Esophagus (tissue), 2 donors: ENCODE measurements around the gene TMEM11. TPM values are rescaled to one million over a fixed set of nuclear protein-coding genes. Genes with fewer than 3 reads are reported as not detected.

Experiments
- H3K27ac ChIP-seq, 2 donors: one replicate each; pipeline ENCODE4 v1.5.1; 2013; ENCODE audit warnings: low read depth in 2 of 2, mild to moderate bottlenecking in 2 of 2, inconsistent platforms in 1 of 2, low read length in 1 of 2, moderate library complexity in 1 of 2
- H3K27me3 ChIP-seq, 2 donors: one replicate each; pipeline ENCODE4 v1.6.1; 2013; ENCODE audit warnings: low read length in 2 of 2, control low read depth in 1 of 2, mild to moderate bottlenecking in 1 of 2; ENCODE audit not compliant: insufficient read depth in 2 of 2, control insufficient read depth in 1 of 2
- H3K36me3 ChIP-seq, 2 donors: one replicate each; pipeline ENCODE4 v1.6.1; 2013; ENCODE audit warnings: low read length in 1 of 2; ENCODE audit not compliant: control insufficient read depth in 2 of 2, insufficient read depth in 2 of 2
- H3K4me1 ChIP-seq, 2 donors: one replicate each; pipeline ENCODE4 v1.6.1; 2013; ENCODE audit warnings: low read length in 1 of 2; ENCODE audit not compliant: control insufficient read depth in 2 of 2, insufficient read depth in 2 of 2
- H3K4me3 ChIP-seq, 2 donors: one replicate each; pipeline ENCODE4 v1.5.1; 2013; ENCODE audit warnings: low read length in 2 of 2, mild to moderate bottlenecking in 2 of 2, low read depth in 1 of 2, moderate library complexity in 1 of 2
- H3K9me3 ChIP-seq, 2 donors: one replicate each; pipeline ENCODE4 v1.6.1; 2013; ENCODE audit warnings: mild to moderate bottlenecking in 2 of 2, low read depth in 1 of 2, low read length in 1 of 2, moderate library complexity in 1 of 2; ENCODE audit not compliant: control insufficient read depth in 2 of 2, insufficient read depth in 1 of 2
- WGBS, 2 donors: extraction: QIAGEN DNeasy Blood & Tissue Kit; methylation state at CpG; one replicate each; pipeline ENCODE4 v1.1.7; 2013; 5-methylcytosine and 5-hydroxymethylcytosine counted together
- polyA plus RNA-seq, 2 donors: library from polyadenylated mRNA; stranded (reverse); fragments of 200-250 nt; gene quantifications; one replicate each; pipeline ENCODE4 v1.2.3, GENCODE V29; 2013
- donor health status: healthy with polysubstance abuse.
- donor health status: Bipolar disorder and iron deficiency.

The TMEM11 gene
- polyA plus RNA-seq, 2 donors, result 28.0 TPM

DNA sequence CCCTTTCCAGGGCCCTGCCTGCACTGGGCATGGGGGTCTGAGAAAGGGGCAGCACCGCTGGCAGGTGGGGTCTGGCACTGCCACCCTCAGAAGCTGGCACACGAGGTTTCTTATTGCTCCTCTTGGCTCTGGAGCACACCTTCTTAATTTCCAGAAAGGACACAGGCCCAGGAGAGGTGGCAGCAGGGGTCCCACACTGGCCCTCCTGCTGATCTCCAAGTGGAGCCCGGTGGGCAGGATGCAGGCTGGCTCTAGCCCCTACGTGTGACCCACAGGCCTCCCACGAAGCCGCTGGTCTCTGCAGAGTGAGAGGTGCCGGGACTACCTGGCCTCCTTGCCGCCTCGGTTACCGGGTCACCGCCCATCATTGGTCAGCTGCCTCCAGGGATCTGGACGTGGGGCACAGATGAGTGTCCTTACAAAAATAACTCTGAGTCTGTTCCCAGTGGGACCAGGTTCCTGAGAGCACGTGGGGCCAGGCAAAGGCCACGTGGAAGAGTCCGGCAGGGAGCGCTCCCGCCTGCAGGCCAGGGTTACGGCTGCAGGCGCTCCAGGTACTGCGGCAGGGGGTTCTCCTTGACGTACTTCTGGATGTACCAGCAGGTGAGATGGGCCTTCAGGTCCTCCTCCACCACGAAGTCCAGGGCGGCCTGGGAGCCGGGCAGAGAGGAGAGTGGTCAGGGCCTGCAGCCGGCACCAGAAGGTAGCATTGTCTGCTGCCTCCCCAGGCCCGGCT is 29.0 kb upstream of the TMEM11 start:
- Histone ChIP-seq H3K4me3 (no peak overlapping the region), H3K4me1 (no peaks in the 10 kb centered on the region), H3K27me3 (no peaks in the 10 kb centered on the region), H3K36me3 (peaks cover 0 to 3% of the 10 kb centered on the region in 2 donors), H3K27ac (no peak overlapping the region), H3K9me3 (no peaks in the 10 kb centered on the region)
- 86 to 87% methylated on average over 26 of the region's 26 CpGs for WGBS, 2 donors

- Histone ChIP-seq H3K27ac (no peak overlapping the region), H3K27me3 (no peaks in the 10 kb centered on the region), H3K9me3 (no peaks in the 10 kb centered on the region), H3K4me3 (no peak overlapping the region), H3K36me3 (peaks cover 0 to 2% of the 10 kb centered on the region in 2 donors), H3K4me1 (no peaks in the 10 kb centered on the region)
- WGBS, 2 donors, result 49 to 54% methylated on average over 11 of the region's 11 CpGs
Measured at GRCh38 chr17:21242026-21242697, 28.2 kb upstream of the TMEM11 start.

DNA sequence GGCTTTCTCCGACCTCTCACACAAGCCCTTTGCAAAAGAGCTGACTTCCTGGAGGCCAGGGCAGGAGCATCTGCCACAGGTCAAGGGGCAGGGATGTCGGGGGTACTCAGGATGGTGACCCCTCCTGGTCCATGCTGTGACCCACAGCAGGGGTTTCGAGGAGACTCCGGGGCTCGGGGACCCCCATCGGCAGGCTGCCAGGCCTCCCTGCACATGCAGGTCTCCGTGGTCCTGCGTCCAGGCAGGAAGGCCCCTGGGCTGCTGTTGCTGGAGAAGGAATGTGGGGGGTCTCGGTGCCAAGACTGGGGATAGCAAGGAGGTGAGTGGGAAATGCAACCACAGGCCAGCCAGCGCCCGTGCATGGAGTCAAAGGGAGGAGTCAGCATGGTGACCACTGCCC is 27.6 kb upstream of the TMEM11 start:
- Histone ChIP-seq H3K9me3 (no peaks in the 10 kb centered on the region), H3K27me3 (no peaks in the 10 kb centered on the region), H3K36me3 (peaks cover 0 to 2% of the 10 kb centered on the region in 2 donors), H3K27ac (no peak overlapping the region), H3K4me3 (no peak overlapping the region), H3K4me1 (no peaks in the 10 kb centered on the region)
- 83 to 91% methylated on average over 11 of the region's 11 CpGs for WGBS, 2 donors

- 71 to 76% methylated on average over 25 of the region's 25 CpGs for WGBS, 2 donors
- peaks cover 0 to 2% of the 10 kb centered on the region in 2 donors for H3K36me3 ChIP-seq
- no peaks in the 10 kb centered on the region for H3K27me3 ChIP-seq
- H3K4me3 ChIP-seq, result no peak overlapping the region
- H3K27ac ChIP-seq, result no peak overlapping the region
- H3K9me3 ChIP-seq, result no peaks in the 10 kb centered on the region
- no peaks in the 10 kb centered on the region for H3K4me1 ChIP-seq
Measured at GRCh38 chr17:21240369-21241055, 26.6 kb upstream of the TMEM11 start.

DNA sequence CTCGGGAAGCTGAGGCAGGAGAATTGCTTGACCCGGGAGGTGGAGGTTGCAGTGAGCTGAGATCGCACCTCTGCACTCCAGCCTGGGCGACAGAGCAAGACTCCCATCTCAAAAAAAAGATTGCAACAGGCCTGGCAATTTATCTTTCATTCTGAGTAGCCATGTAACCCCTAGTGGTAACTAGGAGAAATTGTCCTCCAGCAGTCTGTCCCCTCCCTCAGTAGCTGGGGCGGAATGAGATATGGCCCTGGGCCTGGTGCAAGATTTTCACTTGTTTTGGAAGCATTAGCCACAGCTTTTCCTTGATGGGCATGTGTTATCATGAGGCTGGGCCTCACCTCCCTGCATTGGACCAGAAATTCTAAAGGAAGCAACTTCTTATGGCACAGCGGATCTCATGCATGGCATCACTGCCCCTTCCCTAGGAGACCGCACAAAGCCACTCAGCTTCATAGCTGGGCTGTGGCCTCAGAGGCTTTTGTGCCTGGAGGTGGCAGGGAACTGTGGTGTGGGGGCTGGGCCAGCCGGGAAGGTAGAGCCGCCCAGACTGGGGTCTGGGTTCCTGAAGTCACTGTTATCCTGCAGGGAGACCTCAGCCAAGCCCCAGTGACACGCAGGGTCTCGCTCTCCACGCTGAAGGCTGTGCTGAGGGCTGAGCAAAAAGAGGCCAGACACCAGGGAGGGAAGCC is 25.9 kb upstream of the TMEM11 start:
- no peaks in the 10 kb centered on the region for H3K9me3 ChIP-seq
- H3K4me1 ChIP-seq, result no peaks in the 10 kb centered on the region
- no peak overlapping the region for H3K4me3 ChIP-seq
- peaks cover 0 to 2% of the 10 kb centered on the region in 2 donors for H3K36me3 ChIP-seq
- 79 to 81% methylated on average over 12 of the region's 12 CpGs for WGBS, 2 donors
- no peaks in the 10 kb centered on the region for H3K27me3 ChIP-seq
- H3K27ac ChIP-seq, result no peak overlapping the region

DNA sequence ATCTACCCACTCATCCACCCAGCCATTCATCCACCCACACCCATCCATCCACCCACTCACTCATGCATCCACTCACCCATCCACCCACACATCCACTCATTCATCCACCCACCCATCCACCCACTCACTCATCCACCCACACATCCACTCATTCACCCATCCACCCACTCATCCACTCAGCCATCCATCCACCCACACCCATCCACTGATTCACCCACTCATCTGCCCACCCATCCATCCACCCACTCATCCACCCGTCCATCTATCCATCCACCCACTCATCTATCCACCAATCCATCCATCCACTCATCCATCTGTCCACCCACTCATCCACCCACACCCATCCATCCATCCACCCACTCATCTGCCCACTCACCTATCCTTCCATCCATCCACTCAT is 22.0 kb upstream of the TMEM11 start:
- WGBS, 2 donors, result 72 to 88% methylated on average over 1 of the region's 1 CpG
- Histone ChIP-seq H3K4me3 (no peak overlapping the region), H3K9me3 (no peaks in the 10 kb centered on the region), H3K27me3 (no peaks in the 10 kb centered on the region), H3K27ac (no peak overlapping the region), H3K4me1 (no peaks in the 10 kb centered on the region), H3K36me3 (no peaks in the 10 kb centered on the region)

DNA sequence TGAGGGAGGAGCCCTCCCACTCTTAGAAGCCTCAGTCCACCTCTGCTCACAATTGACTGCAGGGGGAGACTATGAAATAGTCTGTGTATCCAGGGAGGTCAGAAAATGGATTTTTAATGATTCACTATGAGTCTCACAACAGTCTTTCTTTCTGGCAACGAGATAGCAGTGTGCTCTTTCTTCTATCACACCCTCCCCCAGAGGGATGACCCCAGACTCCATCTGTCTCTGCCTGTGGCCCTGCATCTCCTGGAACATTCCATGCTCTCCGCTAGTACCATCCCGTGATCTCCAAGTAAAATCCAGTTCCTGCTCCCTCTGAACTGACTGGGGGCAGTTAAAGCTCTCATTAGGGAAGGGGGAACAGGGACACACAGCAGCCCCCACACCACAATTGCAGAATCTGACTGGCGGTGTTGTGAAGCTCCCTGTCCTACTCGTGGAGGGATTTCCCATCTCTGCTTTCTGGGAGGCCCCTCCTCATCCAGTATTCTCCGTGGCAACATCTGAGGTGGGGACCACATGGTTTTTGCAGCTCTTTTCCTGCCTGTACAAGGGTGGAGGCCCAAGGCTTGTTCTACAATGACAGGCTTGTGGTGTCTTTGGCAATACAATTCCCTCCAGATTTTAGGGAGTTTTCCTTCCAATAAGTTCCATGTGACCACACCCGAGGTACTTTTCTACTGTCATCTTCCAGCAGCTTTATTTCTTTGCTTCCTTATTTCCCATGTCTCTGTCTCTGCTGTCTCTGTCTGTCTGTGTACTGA is 19.8 kb upstream of the TMEM11 start:
- no peaks in the 10 kb centered on the region for H3K27me3 ChIP-seq
- H3K9me3 ChIP-seq, result no peaks in the 10 kb centered on the region
- no peak overlapping the region for H3K4me3 ChIP-seq
- no peak overlapping the region for H3K27ac ChIP-seq
- no peaks in the 10 kb centered on the region for H3K36me3 ChIP-seq
- H3K4me1 ChIP-seq, result no peaks in the 10 kb centered on the region
- 61 to 73% methylated on average over 7 of the region's 7 CpGs for whole genome bisulfite sequencing, 2 donors

GRCh38 chr17:21232033-21232749 is 18.2 kb upstream of the TMEM11 start:
- WGBS, 2 donors, result 90 to 92% methylated on average over 4 of the region's 4 CpGs
- no peaks in the 10 kb centered on the region for H3K36me3 ChIP-seq
- H3K27me3 ChIP-seq, result no peaks in the 10 kb centered on the region
- no peak overlapping the region for H3K27ac ChIP-seq
- H3K9me3 ChIP-seq, result no peaks in the 10 kb centered on the region
- H3K4me3 ChIP-seq, result no peak overlapping the region
- H3K4me1 ChIP-seq, result no peaks in the 10 kb centered on the region
